WI38 (cell line): Measurements from ENCODE around the gene UBE2F.

Experiments
- H3K4me3 ChIP-seq: 2 replicates; pipeline ENCODE4 v1.5.1; 2011; ENCODE audit warnings: low read depth, mild to moderate bottlenecking, control low read depth, low read length
- TF ChIP-seq, protein P1 (sequence below): IDR thresholded peaks from 2 replicates; pipeline ENCODE4 v1.5.1; 2012; ENCODE audit warnings: low read depth, mild to moderate bottlenecking, control low read depth, low read length

Gene UBE2F, protein sequence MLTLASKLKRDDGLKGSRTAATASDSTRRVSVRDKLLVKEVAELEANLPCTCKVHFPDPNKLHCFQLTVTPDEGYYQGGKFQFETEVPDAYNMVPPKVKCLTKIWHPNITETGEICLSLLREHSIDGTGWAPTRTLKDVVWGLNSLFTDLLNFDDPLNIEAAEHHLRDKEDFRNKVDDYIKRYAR

DNA sequence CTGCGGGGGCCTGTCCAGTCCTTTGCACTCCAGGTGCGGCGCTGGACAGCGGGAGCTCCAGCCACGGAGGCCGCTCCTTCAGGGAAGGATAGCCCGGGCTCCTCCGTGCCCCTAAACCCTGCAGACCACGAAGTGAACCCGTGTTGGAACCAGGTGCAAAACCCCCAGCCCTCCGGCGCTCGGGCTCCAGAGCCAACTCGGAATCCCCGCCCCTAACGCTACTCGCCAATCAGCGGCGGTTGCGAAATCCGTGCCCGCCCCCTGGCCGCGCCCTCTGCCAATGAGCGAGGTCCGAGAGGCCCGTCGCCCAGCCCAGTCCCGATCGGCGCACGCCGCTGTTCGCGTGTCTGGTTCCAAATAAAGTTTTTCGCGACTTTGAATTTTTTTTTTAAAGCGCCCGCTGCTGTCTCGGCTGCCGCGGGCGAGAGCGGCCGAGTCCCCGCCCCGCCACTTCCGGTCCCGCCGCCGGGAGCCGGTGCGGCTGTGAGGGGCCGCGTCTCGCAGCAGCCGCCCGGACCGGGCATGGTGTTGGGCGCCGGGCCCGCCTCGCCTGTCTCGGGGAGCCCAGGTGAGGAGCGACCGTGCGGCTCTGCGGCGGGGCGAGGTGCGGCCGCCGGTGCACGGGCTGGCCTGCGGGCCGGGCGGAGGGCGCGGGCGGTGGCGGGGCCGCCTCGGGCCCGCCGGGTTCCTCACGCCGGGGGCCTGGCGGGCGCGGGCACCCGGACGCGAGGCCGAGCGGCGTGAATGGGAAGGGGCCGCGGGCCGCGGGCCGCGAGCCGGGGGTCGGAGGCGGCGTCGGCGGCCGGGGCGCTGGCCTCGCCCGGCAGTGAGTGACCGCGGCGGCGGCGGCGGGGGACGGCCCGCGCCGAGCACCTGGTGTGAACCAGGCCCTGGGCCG is at the start of gene UBE2F:
TSS of gene UBE2F (plus strand) at position 450 of the 898 bp plus-strand sequence. CDS start 6,094 bp downstream, outside the sequence.
- peak within 1 kb of the TSS; percentile 87 for H3K4me3 ChIP-seq
- TF ChIP-seq, protein P1, sequence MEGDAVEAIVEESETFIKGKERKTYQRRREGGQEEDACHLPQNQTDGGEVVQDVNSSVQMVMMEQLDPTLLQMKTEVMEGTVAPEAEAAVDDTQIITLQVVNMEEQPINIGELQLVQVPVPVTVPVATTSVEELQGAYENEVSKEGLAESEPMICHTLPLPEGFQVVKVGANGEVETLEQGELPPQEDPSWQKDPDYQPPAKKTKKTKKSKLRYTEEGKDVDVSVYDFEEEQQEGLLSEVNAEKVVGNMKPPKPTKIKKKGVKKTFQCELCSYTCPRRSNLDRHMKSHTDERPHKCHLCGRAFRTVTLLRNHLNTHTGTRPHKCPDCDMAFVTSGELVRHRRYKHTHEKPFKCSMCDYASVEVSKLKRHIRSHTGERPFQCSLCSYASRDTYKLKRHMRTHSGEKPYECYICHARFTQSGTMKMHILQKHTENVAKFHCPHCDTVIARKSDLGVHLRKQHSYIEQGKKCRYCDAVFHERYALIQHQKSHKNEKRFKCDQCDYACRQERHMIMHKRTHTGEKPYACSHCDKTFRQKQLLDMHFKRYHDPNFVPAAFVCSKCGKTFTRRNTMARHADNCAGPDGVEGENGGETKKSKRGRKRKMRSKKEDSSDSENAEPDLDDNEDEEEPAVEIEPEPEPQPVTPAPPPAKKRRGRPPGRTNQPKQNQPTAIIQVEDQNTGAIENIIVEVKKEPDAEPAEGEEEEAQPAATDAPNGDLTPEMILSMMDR, result no peak

DNA sequence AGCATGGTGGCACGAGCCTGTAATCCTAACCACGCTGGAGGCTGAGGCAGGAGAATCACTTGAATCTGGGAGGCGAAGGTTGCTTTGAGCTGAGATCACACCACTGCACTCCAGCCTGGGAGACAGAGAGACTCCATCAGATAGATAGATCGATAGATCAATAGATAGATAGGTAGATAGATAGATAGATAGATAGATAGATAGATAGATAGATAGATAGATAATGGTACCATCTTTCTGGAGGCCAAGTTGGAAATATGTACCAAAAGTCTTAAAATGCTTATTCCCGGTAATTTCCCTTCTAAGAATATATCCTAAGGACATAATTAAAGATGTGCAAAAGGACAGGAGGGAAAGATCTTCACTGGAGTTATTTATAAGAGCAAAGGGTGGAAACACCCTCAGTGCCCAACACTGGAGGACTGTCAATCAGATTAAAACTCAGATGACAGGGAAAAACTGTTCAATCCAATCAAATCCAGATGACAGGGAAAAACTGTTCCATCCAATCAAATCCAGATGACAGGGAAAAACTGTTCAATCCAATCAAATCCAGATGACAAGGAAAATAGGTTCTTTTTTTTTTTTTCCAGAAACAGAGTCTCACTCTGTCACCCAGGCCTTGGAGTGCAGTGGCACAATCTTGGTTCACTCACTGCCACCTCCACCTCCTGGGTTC is 49.0 kb upstream of the UBE2F start:
- TF ChIP-seq, protein P1, result no peak
- no peak overlapping the region for H3K4me3 ChIP-seq

DNA sequence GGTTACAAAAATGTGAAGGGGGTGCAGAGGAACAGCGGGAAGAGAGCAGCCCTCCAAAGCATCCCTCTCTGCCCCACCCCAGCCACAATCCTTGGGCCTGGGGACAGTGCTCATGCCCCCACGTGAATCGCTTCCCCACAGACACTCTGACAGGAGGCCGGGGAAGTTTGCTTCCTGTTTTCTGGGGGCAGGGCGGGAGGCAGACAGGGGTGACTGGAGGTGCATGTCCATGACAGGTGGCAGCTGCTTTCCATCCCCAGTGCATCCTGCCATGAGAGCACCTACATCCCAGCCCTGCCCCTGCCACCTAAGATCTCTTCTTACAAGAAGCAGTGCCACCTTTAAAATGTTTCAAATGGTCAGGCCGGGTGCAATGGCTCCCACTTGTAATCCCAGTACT is 47.2 kb upstream of the UBE2F start:
- TF ChIP-seq, protein P1, result no peak
- no peak overlapping the region for H3K4me3 ChIP-seq

DNA sequence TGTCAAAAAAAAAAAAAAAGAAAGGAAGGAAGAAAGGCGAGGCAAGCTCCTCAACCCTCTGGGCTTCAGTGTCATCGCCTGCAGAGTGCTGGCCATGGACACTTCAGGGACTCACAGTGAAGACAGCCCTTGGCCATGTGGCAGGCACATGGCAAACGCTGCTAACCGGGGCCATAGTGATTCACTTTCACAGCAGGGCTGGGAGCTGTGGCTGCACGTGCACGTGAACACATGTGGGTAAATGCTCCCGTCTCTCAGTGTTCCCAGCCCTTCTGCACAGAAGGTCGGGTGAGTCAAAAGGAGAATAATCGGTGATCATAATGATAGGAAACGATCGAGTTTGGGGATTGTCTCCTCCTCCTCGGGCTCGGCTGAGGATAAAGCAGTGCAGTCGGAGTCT is 46.1 kb upstream of the UBE2F start:
- H3K4me3 ChIP-seq, result no peak overlapping the region

DNA sequence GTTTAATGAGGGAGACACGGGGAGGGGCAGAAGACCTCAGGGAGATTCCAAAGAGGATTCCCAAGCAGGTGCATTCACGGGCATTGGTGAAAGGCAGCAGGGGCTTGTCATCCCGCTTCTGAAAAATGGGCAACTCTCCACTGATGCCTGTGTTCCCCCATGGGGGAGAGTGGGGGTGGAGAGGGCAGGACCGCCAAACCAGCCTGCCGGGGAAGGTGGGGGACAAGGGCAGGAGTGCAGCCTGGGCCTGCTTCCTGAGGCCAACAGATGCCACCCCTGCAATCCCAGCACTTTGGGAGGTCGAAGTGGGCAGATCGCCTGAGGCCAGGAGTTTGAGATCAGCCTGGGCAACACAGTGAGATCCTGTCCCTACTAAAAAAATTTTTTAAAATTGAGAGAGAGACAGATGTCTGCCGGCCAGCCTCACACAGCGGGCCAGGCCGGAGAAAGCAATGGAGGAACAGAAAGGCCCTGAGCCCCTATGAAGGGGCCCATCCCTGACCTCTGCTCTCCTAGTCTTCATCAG is 44.8 kb upstream of the UBE2F start:
- TF ChIP-seq, protein P1, result no peak
- no peak overlapping the region for H3K4me3 ChIP-seq

More for the DNA sequence above, 46.1 kb upstream of the UBE2F start:
- TF ChIP-seq, protein P1, result no peak

DNA sequence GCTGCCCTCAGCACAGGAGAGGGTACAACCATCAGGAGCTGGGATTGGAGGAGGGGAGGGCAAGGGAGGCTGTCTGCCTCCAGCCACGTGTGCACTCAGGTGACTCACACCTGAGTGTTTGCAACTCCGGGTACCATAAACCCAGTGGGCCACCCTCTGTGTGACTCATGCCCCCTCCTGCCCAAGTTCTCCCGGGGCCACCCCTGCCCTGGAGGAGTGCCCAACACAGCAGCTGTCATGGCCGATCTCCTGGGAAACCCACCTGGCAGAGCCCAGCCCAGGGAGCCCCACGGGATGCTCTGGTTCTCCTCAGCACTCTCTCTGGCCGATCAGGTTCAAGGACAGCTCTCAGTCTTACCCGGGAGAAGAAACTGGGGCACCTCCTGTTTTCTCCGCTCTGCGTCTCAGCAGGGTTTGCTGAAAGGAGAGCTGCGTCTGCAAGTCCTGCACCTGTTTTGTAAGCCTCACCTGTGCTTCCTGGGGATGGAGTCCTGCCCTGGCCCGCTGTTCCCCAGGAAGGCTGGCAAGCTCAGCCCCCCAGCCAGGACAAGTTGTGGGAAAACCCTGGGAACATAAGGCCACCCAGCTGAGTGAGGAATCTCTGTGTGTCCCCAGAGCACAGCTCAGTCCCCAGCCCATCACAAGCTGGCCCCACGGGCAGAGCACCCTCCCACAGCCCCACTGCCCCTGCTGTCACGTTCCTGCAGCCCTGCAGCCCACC is 44.0 kb upstream of the UBE2F start:
- TF ChIP-seq, protein P1, result no peak
- H3K4me3 ChIP-seq, result no peak overlapping the region
